Neuronal stem cell (in vitro differentiated cells): Measurements from ENCODE around the gene VPS35.

Experiments used
- DNase-seq: peaks from one replicate; pipeline ENCODE4 v3.0.0-alpha.2; 2013; ENCODE audit warnings: low spot score
- H2AFZ ChIP-seq: one replicate; pipeline ENCODE4 v1.6.1; 2013; ENCODE audit warnings: mild to moderate bottlenecking, low read length, inconsistent platforms
- H2AK5ac ChIP-seq: 2 replicates; pipeline ENCODE4 v1.6.1; 2013; ENCODE audit warnings: low read depth, mild to moderate bottlenecking, inconsistent platforms, low read length, moderate library complexity, mixed read lengths
- H2BK120ac ChIP-seq: 2 replicates; pipeline ENCODE4 v1.6.1; 2013; ENCODE audit warnings: low read depth, mild to moderate bottlenecking, inconsistent platforms, low read length, moderate library complexity, mixed read lengths
- H2BK12ac ChIP-seq: one replicate; pipeline ENCODE4 v1.6.1; 2013; ENCODE audit warnings: low read length, inconsistent platforms
- H2BK15ac ChIP-seq: 2 replicates; pipeline ENCODE4 v1.6.1; 2013; ENCODE audit warnings: mild to moderate bottlenecking, low read length, inconsistent platforms, mixed read lengths
- H2BK5ac ChIP-seq: one replicate; pipeline ENCODE4 v1.6.1; 2013; ENCODE audit warnings: inconsistent platforms, mild to moderate bottlenecking, low read length, moderate library complexity
- H3K14ac ChIP-seq: one replicate; pipeline ENCODE4 v1.6.1; 2013; ENCODE audit warnings: low read length, inconsistent platforms
- H3K18ac ChIP-seq: 2 replicates; pipeline ENCODE4 v1.6.1; 2013; ENCODE audit warnings: low read length, inconsistent platforms
- H3K23ac ChIP-seq: 2 replicates; pipeline ENCODE4 v1.6.1; 2013; ENCODE audit warnings: low read depth, mild to moderate bottlenecking, mixed read lengths, low read length, inconsistent platforms; ENCODE audit not compliant: poor library complexity
- H3K27ac ChIP-seq: replicated peaks from 3 replicates; pipeline ENCODE4 v1.5.1; 2013; ENCODE audit warnings: low read length, inconsistent platforms
- H3K27me3 ChIP-seq, 3 experiments: 2 replicates each; pipeline ENCODE4 v1.6.1; 2013; ENCODE audit warnings: low read length in 3 of 3, mild to moderate bottlenecking in 2 of 3, inconsistent platforms in 1 of 3, low read depth in 1 of 3, mixed read lengths in 1 of 3, moderate library complexity in 1 of 3; ENCODE audit not compliant: control insufficient read depth in 3 of 3, insufficient read depth in 3 of 3
- H3K36me3 ChIP-seq, 2 donors: replicated peaks in 1 of 2; 2 replicates each; pipeline ENCODE4 v1.6.1; 2013; ENCODE audit warnings: low read length in 2 of 2; ENCODE audit not compliant: control insufficient read depth in 2 of 2, insufficient read depth in 2 of 2
- H3K4ac ChIP-seq: 2 replicates; pipeline ENCODE4 v1.6.1; 2013; ENCODE audit warnings: inconsistent platforms, mild to moderate bottlenecking, low read length, moderate library complexity
- H3K4me1 ChIP-seq, 2 donors: 1 replicate in 1 of 2; 2 replicates in 1 of 2; pipeline ENCODE4 v1.6.1; 2013; ENCODE audit warnings: low read length in 2 of 2, low read depth in 1 of 2; ENCODE audit not compliant: control insufficient read depth in 2 of 2, insufficient read depth in 1 of 2
- H3K4me2 ChIP-seq: one replicate; pipeline ENCODE4 v1.6.1; 2013; ENCODE audit warnings: mild to moderate bottlenecking, low read length, inconsistent platforms; ENCODE audit not compliant: insufficient read depth, poor library complexity, severe bottlenecking
- H3K4me3 ChIP-seq, 2 donors: 2 replicates each; pipeline ENCODE4 v1.5.1; 2013; ENCODE audit warnings: low read length in 2 of 2, mild to moderate bottlenecking in 2 of 2, inconsistent platforms in 1 of 2, moderate library complexity in 1 of 2
- H3K79me1 ChIP-seq: one replicate; pipeline ENCODE4 v1.6.1; 2013; ENCODE audit warnings: low read depth, mild to moderate bottlenecking, inconsistent platforms, low read length, moderate library complexity
- H3K9ac ChIP-seq: one replicate; pipeline ENCODE4 v1.6.1; 2013; ENCODE audit warnings: mild to moderate bottlenecking, low read depth, low read length, inconsistent platforms; ENCODE audit not compliant: poor library complexity
- H3K9me3 ChIP-seq, 2 donors: replicated peaks in 1 of 2; 2 replicates each; pipeline versions ENCODE3 to v1.6.1; 2013; ENCODE audit warnings: low read length in 2 of 2, mild to moderate bottlenecking in 2 of 2, inconsistent platforms in 1 of 2, low read depth in 1 of 2, mixed read lengths in 1 of 2, moderate library complexity in 1 of 2; ENCODE audit not compliant: control insufficient read depth in 2 of 2, insufficient read depth in 1 of 2
- H4K8ac ChIP-seq: one replicate; pipeline ENCODE4 v1.6.1; 2013; ENCODE audit warnings: low read depth, mild to moderate bottlenecking, inconsistent platforms, low read length, moderate library complexity
- H4K91ac ChIP-seq: one replicate; pipeline ENCODE4 v1.6.1; 2013; ENCODE audit warnings: low read length, low read depth, mild to moderate bottlenecking, inconsistent platforms; ENCODE audit not compliant: poor library complexity
- WGBS, 2 donors: extraction: QIAGEN DNeasy Blood & Tissue Kit; methylation state at CpG; one replicate each; pipeline ENCODE4 v1.1.7; 2013; ENCODE audit warnings: missing lambda C conversion rate in 2 of 2, mixed read lengths in 1 of 2; ENCODE audit not compliant: insufficient read length in 2 of 2, insufficient replicate concordance in 1 of 2; ENCODE audit errors: extremely low coverage in 2 of 2; 5-methylcytosine and 5-hydroxymethylcytosine counted together

Gene VPS35

DNA sequence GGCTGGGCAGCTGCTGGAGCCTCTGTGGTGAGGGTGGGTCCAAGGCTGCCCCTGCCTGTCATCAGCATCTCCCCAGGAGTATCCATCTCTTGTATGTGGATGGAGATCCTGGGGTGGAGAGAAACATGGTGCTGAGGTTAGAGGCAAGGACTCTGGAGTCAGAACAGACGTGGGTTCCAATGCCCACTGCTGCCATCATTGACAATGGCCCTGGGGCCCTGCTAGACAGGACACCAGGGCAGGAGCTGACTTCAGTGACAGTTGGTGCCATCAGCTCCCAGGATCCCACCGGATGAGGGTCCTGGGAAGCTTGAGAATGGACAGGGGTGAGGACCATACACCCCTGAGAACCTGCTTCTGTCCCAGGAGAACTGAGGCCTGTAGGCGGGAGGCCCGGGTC is 43.6 kb upstream of the VPS35 start:
- no peak for DNase-seq
- Histone ChIP-seq H3K79me1 (no peaks in the 10 kb centered on the region), H3K36me3 (no peaks in the 10 kb centered on the region), H3K4me3 (no peak overlapping the region), H3K14ac (no peak overlapping the region), H4K8ac (no peak overlapping the region), H3K27ac (no peak overlapping the region), H3K27me3 (peaks cover 0 to 10% (median 0%) of the 10 kb centered on the region in 3 experiments), H3K9me3 (no peaks in the 10 kb centered on the region), H3K9ac (peak overlapping the region; percentile 30), H2AK5ac (no peak overlapping the region), H4K91ac (no peak overlapping the region), H3K18ac (no peak overlapping the region), H2AFZ (no peak overlapping the region), H2BK12ac (no peak overlapping the region), H2BK5ac (no peak overlapping the region), H2BK15ac (no peak overlapping the region), H3K4me2 (no peak overlapping the region), H2BK120ac (no peak overlapping the region), H3K23ac (peak overlapping the region; percentile 5), H3K4me1 (no peaks in the 10 kb centered on the region), H3K4ac (no peak overlapping the region)
- no CpG with 5 or more reads among the region's 4 CpGs for WGBS, 2 donors

DNA sequence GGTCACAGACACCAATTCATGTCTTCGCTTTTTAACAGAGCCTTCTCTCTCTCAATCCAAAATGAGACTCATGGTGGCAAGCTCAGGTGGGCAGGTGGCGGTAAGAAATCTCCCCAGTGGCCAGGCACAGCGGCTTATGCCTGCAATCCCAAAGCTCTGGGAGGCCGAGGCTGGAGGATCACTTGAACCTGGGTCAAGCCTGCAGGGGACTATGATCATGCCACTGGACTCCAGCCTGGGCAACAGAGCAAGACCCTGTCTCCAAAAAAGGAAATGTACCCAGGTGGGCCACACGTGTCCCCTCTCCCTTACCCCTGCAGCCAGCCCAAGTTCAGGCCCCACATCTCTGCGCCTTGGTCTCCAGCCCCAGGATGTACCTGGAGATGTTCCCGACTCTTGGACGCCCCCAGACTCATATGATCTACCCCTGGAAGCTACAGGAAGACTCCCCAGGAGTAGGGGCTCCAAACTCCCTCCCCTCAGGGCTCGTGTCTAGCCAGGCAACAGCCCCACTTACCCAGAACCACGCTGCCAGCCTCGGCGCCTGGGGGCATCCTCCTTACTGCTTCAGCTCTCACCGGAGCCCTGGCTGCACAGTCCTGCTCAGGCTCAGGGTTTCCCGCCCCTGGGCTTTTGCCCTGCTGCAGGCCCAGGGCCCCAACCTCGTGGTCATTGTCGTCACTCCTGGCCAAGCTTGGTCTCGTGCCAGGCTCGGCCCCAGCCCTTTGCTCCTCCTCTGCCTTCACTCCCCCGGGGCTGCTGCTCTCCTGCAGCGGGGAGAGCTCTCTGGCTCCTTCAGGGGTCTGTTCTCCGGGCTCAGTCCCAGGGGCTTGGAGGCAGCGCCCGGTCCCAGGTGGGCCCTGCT is 42.9 kb upstream of the VPS35 start:
- Histone ChIP-seq H3K9ac (no peak overlapping the region), H3K14ac (peak overlapping the region; percentile 60), H3K27ac (no peak overlapping the region), H3K4ac (no peak overlapping the region), H3K36me3 (no peaks in the 10 kb centered on the region), H2BK15ac (no peak overlapping the region), H2AK5ac (no peak overlapping the region), H2BK12ac (no peak overlapping the region), H3K9me3 (peaks cover 0 to 2% of the 10 kb centered on the region in 2 donors), H3K4me1 (peaks cover 0 to 2% of the 10 kb centered on the region in 2 donors), H3K27me3 (peaks cover 0 to 10% (median 0%) of the 10 kb centered on the region in 3 experiments), H3K79me1 (no peaks in the 10 kb centered on the region), H4K8ac (no peak overlapping the region), H3K18ac (no peak overlapping the region), H3K23ac (peak overlapping the region; percentile 5), H3K4me3 (no peak overlapping the region), H2BK5ac (no peak overlapping the region), H4K91ac (no peak overlapping the region), H3K4me2 (no peak overlapping the region), H2BK120ac (no peak overlapping the region), H2AFZ (no peak overlapping the region)
- WGBS, 2 donors, result no CpG with 5 or more reads among the region's 23 CpGs
- DNase-seq, result no peak

DNA sequence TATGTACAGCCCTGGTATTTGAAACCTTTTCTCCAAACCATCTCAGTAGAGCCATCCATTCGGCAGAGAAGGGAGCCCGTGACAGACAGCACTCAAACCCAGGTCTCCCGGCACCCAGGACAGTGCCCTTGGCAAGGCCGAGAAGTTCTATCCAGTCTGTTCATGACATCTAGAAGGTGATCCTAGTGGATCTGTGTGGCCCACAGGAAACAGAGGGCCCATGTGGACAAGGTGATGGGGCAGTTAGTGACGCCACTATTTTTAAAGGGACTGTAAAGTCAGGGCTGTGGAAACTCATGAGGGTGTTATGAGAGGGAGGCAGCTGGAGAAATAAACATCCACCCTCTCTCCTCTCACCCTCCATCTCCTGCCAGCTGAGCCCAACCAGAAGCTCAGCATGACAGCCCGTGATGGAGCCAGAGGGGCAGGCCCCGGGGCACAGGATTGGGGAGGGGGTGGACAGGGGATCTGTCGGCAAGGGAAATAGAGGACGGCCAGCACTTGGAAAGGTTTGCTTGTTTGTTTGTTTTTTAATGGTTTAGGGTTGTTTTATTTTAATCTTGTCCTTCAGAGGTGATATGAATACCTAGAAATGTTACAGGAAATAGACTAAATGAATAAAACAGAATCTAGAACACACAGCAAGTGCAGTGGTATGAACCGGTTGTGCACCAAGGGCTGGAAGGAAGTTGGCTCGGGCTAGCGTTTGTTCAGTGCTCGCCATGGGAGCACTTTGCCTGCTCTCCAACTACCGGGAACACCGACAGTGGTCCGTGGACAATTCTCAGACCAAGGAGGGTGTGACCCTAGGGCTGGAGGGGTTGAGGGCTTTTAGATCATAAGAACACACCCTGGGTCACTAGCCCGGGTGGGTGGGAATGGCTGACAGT is 42.1 kb upstream of the VPS35 start:
- peaks cover 0 to 10% (median 0%) of the 10 kb centered on the region in 3 experiments for H3K27me3 ChIP-seq
- H2AK5ac ChIP-seq, result no peak overlapping the region
- H3K14ac ChIP-seq, result no peak overlapping the region
- H3K9me3 ChIP-seq, result peaks cover 0 to 3% of the 10 kb centered on the region in 2 donors
- no peak overlapping the region for H2BK15ac ChIP-seq
- H3K4me2 ChIP-seq, result no peak overlapping the region
- H3K79me1 ChIP-seq, result no peaks in the 10 kb centered on the region
- no CpG with 5 or more reads among the region's 17 CpGs for WGBS, 2 donors
- no peak overlapping the region for H2BK12ac ChIP-seq
- no peak overlapping the region for H2BK5ac ChIP-seq
- H3K4me1 ChIP-seq, result peaks cover 0 to 3% of the 10 kb centered on the region in 2 donors
- H3K9ac ChIP-seq, result no peak overlapping the region
- no peak overlapping the region for H4K91ac ChIP-seq
- H3K4me3 ChIP-seq, result no peak overlapping the region
- H3K23ac ChIP-seq, result no peak overlapping the region
- H2BK120ac ChIP-seq, result no peak overlapping the region
- no peak overlapping the region for H3K27ac ChIP-seq
- DNase-seq, result no peak
- no peaks in the 10 kb centered on the region for H3K36me3 ChIP-seq
- no peak overlapping the region for H2AFZ ChIP-seq
- H3K18ac ChIP-seq, result no peak overlapping the region
- H3K4ac ChIP-seq, result no peak overlapping the region
- no peak overlapping the region for H4K8ac ChIP-seq

DNA sequence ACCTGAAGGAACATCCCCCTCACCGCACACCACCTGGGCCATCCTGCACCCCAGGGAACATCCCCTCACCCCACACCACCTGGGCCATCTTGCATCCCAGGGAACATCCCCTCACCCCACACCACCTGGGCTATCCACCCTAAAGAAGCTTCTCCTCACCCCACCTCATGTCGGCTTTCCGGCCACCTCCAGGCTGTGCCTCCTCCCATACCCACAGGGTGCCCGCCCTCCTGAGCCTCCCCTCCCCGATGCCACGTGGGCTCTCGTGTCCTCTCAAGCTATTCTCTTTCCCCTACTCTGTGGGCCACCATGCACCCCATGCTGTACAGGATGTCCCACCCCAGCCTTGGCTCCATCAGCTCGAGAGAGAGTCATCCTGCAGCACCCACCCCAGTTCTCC is 41.1 kb upstream of the VPS35 start:
- Histone ChIP-seq H3K79me1 (no peaks in the 10 kb centered on the region), H3K23ac (peak overlapping the region; percentile 56), H2BK12ac (no peak overlapping the region), H2AK5ac (no peak overlapping the region), H3K4me3 (no peak overlapping the region), H3K36me3 (no peaks in the 10 kb centered on the region), H3K9ac (no peak overlapping the region), H3K4me2 (no peak overlapping the region), H3K9me3 (peaks cover 0 to 3% of the 10 kb centered on the region in 2 donors), H3K27ac (no peak overlapping the region), H4K8ac (no peak overlapping the region), H4K91ac (no peak overlapping the region), H3K14ac (no peak overlapping the region), H2BK15ac (no peak overlapping the region), H3K4ac (no peak overlapping the region), H2AFZ (no peak overlapping the region), H2BK5ac (no peak overlapping the region), H3K4me1 (peaks cover 0 to 3% of the 10 kb centered on the region in 2 donors), H3K27me3 (peaks cover 0 to 10% (median 0%) of the 10 kb centered on the region in 3 experiments), H2BK120ac (no peak overlapping the region), H3K18ac (peak overlapping the region; percentile 13)
- no peak for DNase-seq
- WGBS, 2 donors, result no CpG with 5 or more reads among the region's 8 CpGs
